Tibial nerve (tissue), 4 donors: ENCODE results near the gene RBM20. TPM values are rescaled to one million over a fixed set of nuclear protein-coding genes. Genes with fewer than 3 reads are reported as not detected.

Experiments
- DNase-seq, 2 donors: peaks; one replicate each; pipeline ENCODE4 v3.0.0-alpha.2; 2019; ENCODE audit warnings: low spot score in 2 of 2
- H3K27ac ChIP-seq, 4 donors: fragments of 200-600 bp; sonication (generic) in 3 of 4; one replicate each; pipeline ENCODE4 v1.5.1; 2017 to 2019; ENCODE audit warnings: mild to moderate bottlenecking in 1 of 4
- H3K27me3 ChIP-seq, 2 donors: fragments of 200-600 bp; sonication (generic) in 1 of 2; one replicate each; pipeline versions ENCODE4 v1.5.1 to v1.6.0; 2017 to 2019
- H3K36me3 ChIP-seq, 3 donors: fragments of 200-600 bp; sonication (generic); one replicate each; pipeline ENCODE4 v1.5.1; 2018 to 2019
- H3K4me1 ChIP-seq, 4 donors: fragments of 200-600 bp; sonication (generic) in 3 of 4; one replicate each; pipeline ENCODE4 v1.5.1; 2017 to 2019
- H3K4me3 ChIP-seq, 4 donors: fragments of 200-600 bp; sonication (generic) in 3 of 4; one replicate each; pipeline ENCODE4 v1.5.1; 2017 to 2019; ENCODE audit warnings: mild to moderate bottlenecking in 1 of 4, moderate library complexity in 1 of 4
- H3K9me3 ChIP-seq, 4 donors: fragments of 200-600 bp; sonication (generic) in 3 of 4; one replicate each; pipeline ENCODE4 v1.5.1; 2017 to 2019
- EP300 ChIP-seq, 2 donors: sonication (generic); formaldehyde crosslinking; IDR thresholded peaks; one replicate each; pipeline ENCODE4 v1.6.1; 2017; ENCODE audit warnings: antibody characterized with exemption in 2 of 2, mild to moderate bottlenecking in 1 of 2
- POLR2A ChIP-seq, 2 donors: fragments of 450-650 bp; IDR thresholded peaks; one replicate each; pipeline ENCODE4 v1.6.1; 2017; ENCODE audit warnings: antibody characterized with exemption in 2 of 2, mild to moderate bottlenecking in 2 of 2, moderate library complexity in 2 of 2
- WGBS, 2 donors: methylation state at CpG; one replicate each; pipeline ENCODE4 v1.1.5; 2018; 5-methylcytosine and 5-hydroxymethylcytosine counted together
- total RNA-seq, 4 donors: library from RNA; depleted of rRNA; stranded (reverse); fragments of >200 nt; gene quantifications; one replicate each; pipeline ENCODE4 v1.1.0, GENCODE V29; 2016
- TF ChIP-seq, protein P1 (sequence below), 5 experiments: fragments of 200-600 bp in 3 of 5; fragments of 450-650 bp in 2 of 5; sonication (generic) in 3 of 5; IDR thresholded peaks; one replicate each; pipeline ENCODE4 v1.5.1; 2016 to 2019; ENCODE audit warnings: antibody characterized with exemption in 5 of 5, mild to moderate bottlenecking in 3 of 5, moderate library complexity in 2 of 5

The RBM20 gene
- total RNA-seq, 4 donors from 2014 or later = 1.3 to 8.7 (median 2.7) TPM

DNA sequence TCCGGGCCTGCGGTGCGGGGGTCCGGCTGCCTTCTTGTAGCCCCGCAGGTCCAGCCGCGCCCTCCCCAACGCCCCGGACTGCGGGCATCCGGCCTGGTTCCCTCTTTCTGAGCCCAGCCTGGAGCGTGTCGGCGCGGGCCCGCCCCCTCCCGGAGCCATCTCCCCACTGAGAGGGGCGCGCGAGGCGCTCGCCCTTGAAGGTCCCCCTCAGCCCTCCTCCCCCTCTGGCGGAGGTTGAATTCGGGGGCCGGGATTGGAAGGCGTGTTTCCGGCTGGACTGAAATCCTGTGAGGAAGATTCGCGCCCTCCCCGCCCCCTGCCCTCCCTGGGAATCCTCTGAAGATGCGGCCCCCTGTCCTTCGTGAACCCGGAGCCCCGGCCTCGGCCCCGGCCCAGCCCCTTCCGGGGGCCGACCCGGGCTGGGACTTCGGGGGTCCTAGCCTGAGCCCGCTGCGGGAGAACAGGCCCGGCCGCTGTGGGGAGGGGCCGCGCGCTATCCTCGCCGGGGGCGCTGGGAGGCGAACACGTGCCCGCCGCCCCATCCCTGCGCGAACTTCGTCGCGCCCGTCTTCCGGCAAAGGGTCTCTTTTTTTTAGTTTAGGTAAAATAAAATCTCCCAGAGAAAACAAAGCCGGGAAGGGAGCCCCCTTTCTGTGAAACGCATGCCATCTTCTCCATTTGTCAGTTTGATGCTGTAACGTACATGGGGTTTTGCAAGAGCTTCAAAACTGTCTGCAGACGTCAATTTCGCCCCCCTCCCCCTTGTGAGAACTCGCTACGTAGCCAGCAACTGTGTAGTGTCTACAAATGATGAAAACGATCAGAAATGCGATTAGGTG lies 228.2 kb downstream of the RBM20 start:
- H3K36me3 ChIP-seq = no peaks in the 10 kb centered on the region
- peak overlapping the region; percentile 99 to 100 (median 99) for H3K27ac ChIP-seq
- TF ChIP-seq EP300 (IDR thresholded peaks at IDR 0.05) (peak; percentile 57 to 63), POLR2A (IDR thresholded peaks at IDR 0.05) (peak in 1 of 2 donors; percentile 48)
- TF ChIP-seq, protein P1, sequence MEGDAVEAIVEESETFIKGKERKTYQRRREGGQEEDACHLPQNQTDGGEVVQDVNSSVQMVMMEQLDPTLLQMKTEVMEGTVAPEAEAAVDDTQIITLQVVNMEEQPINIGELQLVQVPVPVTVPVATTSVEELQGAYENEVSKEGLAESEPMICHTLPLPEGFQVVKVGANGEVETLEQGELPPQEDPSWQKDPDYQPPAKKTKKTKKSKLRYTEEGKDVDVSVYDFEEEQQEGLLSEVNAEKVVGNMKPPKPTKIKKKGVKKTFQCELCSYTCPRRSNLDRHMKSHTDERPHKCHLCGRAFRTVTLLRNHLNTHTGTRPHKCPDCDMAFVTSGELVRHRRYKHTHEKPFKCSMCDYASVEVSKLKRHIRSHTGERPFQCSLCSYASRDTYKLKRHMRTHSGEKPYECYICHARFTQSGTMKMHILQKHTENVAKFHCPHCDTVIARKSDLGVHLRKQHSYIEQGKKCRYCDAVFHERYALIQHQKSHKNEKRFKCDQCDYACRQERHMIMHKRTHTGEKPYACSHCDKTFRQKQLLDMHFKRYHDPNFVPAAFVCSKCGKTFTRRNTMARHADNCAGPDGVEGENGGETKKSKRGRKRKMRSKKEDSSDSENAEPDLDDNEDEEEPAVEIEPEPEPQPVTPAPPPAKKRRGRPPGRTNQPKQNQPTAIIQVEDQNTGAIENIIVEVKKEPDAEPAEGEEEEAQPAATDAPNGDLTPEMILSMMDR (IDR thresholded peaks at IDR 0.05) = peak in 4 of 5 experiments; percentile 20 to 43 (median 22)
- H3K9me3 ChIP-seq = no peaks in the 10 kb centered on the region
- H3K27me3 ChIP-seq = no peaks in the 10 kb centered on the region
- peak; percentile 50 to 78 for DNase-seq
- H3K4me1 ChIP-seq = peaks cover 0 to 61% (median 30%) of the 10 kb centered on the region in 4 donors
- H3K4me3 ChIP-seq = peak overlapping the region; percentile 94 to 98 (median 96)
- WGBS, 2 donors = 0 to 1% methylated on average over 39 to 56 of the region's 70 CpGs

DNA sequence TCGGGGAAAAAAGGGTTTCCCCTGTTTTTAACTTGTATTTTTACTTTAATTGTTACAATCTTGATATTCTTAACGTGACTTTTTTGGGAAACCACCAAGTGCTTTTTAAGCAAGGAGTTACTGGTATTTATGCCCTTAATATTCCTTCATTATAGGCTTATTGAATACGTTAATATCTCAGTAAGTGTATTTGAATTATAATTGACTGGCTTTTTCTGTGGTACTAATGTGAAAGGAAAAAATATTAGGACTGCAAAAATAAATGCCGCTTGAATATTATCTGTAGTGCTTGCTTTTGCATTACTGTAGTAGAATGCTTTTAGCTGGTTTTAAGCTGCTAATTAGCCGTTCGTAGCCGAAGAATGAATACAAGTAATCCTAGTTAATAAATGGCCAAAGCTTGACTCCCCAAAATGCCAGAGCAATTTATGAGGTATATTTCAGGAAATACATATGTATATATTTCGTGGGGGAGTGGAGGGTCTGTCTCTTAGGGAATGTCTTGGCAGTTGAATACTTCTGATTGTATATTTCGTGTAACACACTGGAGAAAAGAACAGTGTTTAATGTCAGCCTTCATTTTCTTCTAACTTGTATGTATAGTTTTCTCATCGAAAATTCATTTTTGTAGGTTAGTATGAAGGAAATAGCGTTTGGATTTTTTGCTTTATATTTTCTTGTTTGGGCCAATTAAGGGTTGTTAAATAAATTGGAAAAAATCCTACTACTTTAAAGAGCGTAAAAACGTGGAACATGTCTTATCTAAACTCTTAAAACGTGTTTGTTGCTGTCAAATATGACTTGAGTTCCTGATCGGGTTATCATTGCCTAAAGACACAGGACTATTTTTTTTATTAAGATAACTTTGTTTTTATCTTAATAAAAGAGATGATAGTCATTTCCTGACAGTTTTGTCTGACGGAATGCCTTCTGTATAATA lies 229.1 kb downstream of the RBM20 start:
- Histone ChIP-seq H3K36me3 (peaks cover 0 to under 1% (median 0%) of the 10 kb centered on the region in 3 donors), H3K9me3 (no peaks in the 10 kb centered on the region), H3K4me1 (peaks cover 0 to 59% (median 28%) of the 10 kb centered on the region in 4 donors), H3K27ac (peak overlapping the region; percentile 99 to 100 (median 99)), H3K4me3 (peak overlapping the region; percentile 94 to 98 (median 96)), H3K27me3 (no peaks in the 10 kb centered on the region)
- WGBS, 2 donors = 3% methylated on average over 16 of the region's 16 CpGs
- DNase-seq = no peak
- TF ChIP-seq EP300 (IDR thresholded peaks at IDR 0.05) = no peak
- no peak for TF ChIP-seq POLR2A (IDR thresholded peaks at IDR 0.05)
- TF ChIP-seq, protein P1 (IDR thresholded peaks at IDR 0.05) = no peak

DNA sequence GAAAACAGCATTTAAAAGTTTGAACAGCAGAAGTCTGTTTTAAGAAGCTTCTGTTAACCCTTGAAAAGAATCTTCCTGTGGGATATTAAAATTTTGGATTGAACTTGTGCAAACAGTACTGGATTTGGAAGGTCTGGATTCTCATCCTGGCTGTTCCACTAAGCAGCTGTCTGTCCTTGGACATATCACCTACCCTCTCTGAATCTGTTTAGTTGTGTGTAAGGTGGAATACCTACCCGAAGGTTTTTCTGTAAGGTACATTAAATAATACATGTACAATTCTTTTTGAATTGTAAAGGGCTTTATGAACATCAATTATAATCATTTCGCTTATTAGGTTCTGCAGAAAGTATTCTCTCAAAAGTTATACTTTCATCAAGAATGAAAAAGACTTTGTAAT lies 229.8 kb downstream of the RBM20 start:
- no peak for TF ChIP-seq EP300 (IDR thresholded peaks at IDR 0.05)
- TF ChIP-seq, protein P1 (IDR thresholded peaks at IDR 0.05) = no peak
- TF ChIP-seq POLR2A (IDR thresholded peaks at IDR 0.05) = no peak
- peaks cover 0 to 4% (median 0%) of the 10 kb centered on the region in 3 donors for H3K36me3 ChIP-seq
- peak overlapping the region; percentile 94 to 98 (median 96) for H3K4me3 ChIP-seq
- no peak for DNase-seq
- whole genome bisulfite sequencing, 2 donors = 60 to 66% methylated on average over 2 of the region's 2 CpGs
- peaks cover 0 to 55% (median 25%) of the 10 kb centered on the region in 4 donors for H3K4me1 ChIP-seq
- H3K27me3 ChIP-seq = no peaks in the 10 kb centered on the region
- H3K27ac ChIP-seq = peak overlapping the region in 3 of 4 donors; percentile 99 to 100 (median 99)
- no peaks in the 10 kb centered on the region for H3K9me3 ChIP-seq

DNA sequence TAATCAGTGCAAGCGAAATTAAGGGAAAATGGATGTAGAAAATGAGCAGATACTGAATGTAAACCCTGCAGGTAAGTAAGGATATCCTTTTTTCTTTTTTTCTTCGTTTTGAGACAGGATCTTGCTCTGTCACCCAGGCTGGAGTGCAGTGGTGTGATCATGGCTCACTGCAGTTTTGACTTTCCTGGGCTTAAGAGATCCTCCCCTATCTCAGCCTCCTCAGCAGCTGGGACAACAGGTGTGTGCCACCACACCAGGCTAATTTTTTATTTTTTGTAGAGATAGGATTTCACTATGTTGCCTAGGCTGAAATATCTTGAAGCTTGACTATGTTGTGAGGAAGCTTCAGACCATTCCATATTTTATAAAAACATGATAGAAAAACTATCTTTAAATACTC lies 231.9 kb downstream of the RBM20 start:
- TF ChIP-seq POLR2A (IDR thresholded peaks at IDR 0.05) (no peak), EP300 (IDR thresholded peaks at IDR 0.05) (no peak)
- TF ChIP-seq, protein P1 (IDR thresholded peaks at IDR 0.05) = no peak
- H3K4me3 ChIP-seq = no peak overlapping the region
- no peaks in the 10 kb centered on the region for H3K9me3 ChIP-seq
- peaks cover 0 to 9% (median 0%) of the 10 kb centered on the region in 3 donors for H3K36me3 ChIP-seq
- no peak overlapping the region for H3K27ac ChIP-seq
- no peaks in the 10 kb centered on the region for H3K27me3 ChIP-seq
- DNase-seq = no peak
- WGBS, 2 donors = 68 to 79% methylated on average over 2 of the region's 2 CpGs
- H3K4me1 ChIP-seq = peaks cover 0 to 59% (median 18%) of the 10 kb centered on the region in 4 donors
